Measurements from ENCODE around the gene MEGF6.

DNA sequence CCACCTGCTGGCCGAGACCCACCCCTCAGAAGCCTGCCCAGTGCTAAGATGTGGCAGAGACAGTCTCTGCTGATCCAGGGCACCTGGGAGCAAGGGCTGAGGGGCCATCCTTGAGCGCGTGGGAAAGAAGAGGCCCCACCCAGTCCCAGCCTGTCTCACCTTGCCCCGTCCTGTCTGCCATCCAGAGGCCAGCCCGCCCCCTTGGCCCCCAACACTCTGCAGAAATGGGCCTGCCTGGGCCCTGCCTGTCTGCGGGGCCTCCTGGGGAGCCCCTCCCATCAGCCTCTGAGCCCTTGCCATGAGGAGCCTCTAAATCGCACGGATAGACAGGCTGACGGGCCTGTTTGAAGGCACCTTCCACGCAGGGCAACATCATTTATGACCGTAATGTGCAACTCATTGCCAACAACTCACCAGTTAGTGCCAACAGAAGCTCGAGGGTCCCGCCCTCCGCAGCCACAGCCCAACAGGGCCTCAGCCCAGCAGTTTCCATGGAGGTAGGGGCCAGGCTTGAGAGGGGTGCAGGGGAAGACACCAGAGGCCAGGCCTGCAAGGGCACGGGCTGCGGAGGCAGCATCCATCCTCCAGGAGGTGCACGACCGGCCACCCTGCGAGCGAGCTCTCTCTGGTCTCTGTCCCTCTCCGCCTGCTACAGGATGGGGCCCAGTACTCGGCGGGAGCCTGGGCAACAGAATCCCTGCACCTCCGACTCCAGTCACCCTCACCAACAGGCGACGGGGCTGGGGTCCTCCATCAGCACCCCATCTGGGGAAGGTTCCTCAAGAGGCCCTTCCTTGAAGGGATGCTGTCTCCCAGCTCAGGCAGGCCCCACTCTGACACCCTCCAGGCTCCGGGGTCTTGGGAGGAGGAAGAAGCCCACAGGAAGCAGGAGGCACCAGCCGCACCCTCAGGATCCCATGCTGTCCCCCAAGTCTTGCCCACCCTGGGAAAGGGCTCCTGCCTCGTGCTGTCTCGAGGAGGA lies 78.0 kb downstream of the MEGF6 start:
- TF ChIP-seq, protein P1, sequence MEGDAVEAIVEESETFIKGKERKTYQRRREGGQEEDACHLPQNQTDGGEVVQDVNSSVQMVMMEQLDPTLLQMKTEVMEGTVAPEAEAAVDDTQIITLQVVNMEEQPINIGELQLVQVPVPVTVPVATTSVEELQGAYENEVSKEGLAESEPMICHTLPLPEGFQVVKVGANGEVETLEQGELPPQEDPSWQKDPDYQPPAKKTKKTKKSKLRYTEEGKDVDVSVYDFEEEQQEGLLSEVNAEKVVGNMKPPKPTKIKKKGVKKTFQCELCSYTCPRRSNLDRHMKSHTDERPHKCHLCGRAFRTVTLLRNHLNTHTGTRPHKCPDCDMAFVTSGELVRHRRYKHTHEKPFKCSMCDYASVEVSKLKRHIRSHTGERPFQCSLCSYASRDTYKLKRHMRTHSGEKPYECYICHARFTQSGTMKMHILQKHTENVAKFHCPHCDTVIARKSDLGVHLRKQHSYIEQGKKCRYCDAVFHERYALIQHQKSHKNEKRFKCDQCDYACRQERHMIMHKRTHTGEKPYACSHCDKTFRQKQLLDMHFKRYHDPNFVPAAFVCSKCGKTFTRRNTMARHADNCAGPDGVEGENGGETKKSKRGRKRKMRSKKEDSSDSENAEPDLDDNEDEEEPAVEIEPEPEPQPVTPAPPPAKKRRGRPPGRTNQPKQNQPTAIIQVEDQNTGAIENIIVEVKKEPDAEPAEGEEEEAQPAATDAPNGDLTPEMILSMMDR (IDR thresholded peaks at IDR 0.05) = no peak
- no peak for TF ChIP-seq POLR2A (IDR thresholded peaks at IDR 0.05)

Data from adrenal gland (tissue), 5 donors.